ENCODE measurements around the gene TBX4. TPM values are rescaled to one million over a fixed set of nuclear protein-coding genes. Genes with fewer than 3 reads are reported as not detected.
A peak's percentile ranks its signal among the peaks of the same experiment; 100 is the strongest.

TBX4 gene
- total and polyA plus RNA-seq, 9 of the 15 experiments (the other 6 are each of a cell fraction or from before 2014, with no cell fraction given): not detected

- POLR2A ChIA-PET: interaction anchor here (0.7 kb wide), 1 partner anchor 676 kb away, joined by 3 read pairs; no protein-coding TSS in a partner anchor
- H3K4me2 ChIP-seq (ENCODE audit: insufficient read depth, low read length): peak overlapping the region; percentile 13
- peak overlapping the region; percentile 85 for H2AFZ ChIP-seq (ENCODE audit: low read depth, low read length)
- peaks cover 0 to 27% of the 10 kb centered on the region in 2 experiments; a peak in 4 of 5 replicates for H3K4me1 ChIP-seq (replicated peaks in 1 of 2; ENCODE audit: control insufficient read depth in 2 of 2, insufficient read depth in 2 of 2, low read length in 2 of 2)
- ATAC-seq (peak; percentile 97), DNase-seq (ENCODE audit: extremely low read depth in 1 of 4, low spot score in 3 of 4) (peak; percentile 87 to 93 (median 90)), FAIRE-seq (peak; percentile 93)
- no TSS peak for BruUV-seq (replicated peaks)
- H3K9me3 ChIP-seq (replicated peaks; ENCODE audit: control insufficient read depth, insufficient read depth, low read depth, low read length): no peaks in the 10 kb centered on the region
- in situ Hi-C loops (cut with MboI): no loop called here
- intact Hi-C loops (cut with micrococcal nuclease): loop anchor here (5.0 to 10.0 kb wide), 2 partner anchors 418 to 691 kb away; no protein-coding TSS in a partner anchor
- peaks cover 7 to 20% of the 10 kb centered on the region in 2 experiments; a peak in 4 of 5 replicates for H3K27me3 ChIP-seq (ENCODE audit: control insufficient read depth in 2 of 2, insufficient read depth in 2 of 2, low read length in 2 of 2)
- H3K9ac ChIP-seq (ENCODE audit: insufficient read depth in 1 of 2, low read depth in 2 of 2, low read length in 2 of 2): no peak overlapping the region
- WGBS (ENCODE audit: insufficient coverage, low coverage, missing lambda C conversion rate): 18% methylated on average over 31 of the region's 43 CpGs
- no peak overlapping the region for H3K4me3 ChIP-seq
- no peaks in the 10 kb centered on the region for H3K9me1 ChIP-seq (ENCODE audit: control insufficient read depth, insufficient read depth, low read length)
- no peaks in the 10 kb centered on the region for H3K36me3 ChIP-seq (ENCODE audit: control insufficient read depth, insufficient read depth, low read length)
- no peak overlapping the region for H3K27ac ChIP-seq (ENCODE audit: extremely low read depth, low read depth, low read length)
- no peaks in the 10 kb centered on the region for H4K20me1 ChIP-seq (replicated peaks; ENCODE audit: control insufficient read depth, insufficient read depth, low read length)
- CTCF ChIA-PET (ENCODE audit: low intra/inter-chr PET ratio): interaction anchor here (0.7 to 0.8 kb wide), 2 partner anchors 420 to 1275 kb away, joined by 3 to 5 read pairs; no protein-coding TSS in a partner anchor
- H3K79me2 ChIP-seq (ENCODE audit: control insufficient read depth, insufficient read depth, low read length): no peaks in the 10 kb centered on the region
- TF ChIP-seq RFX7 (CRISPR knock-in tag; IDR thresholded peaks at IDR 0.05) (no peak), ZBTB2 (IDR thresholded peaks at IDR 0.05) (peak; percentile 41; the same call in 1 of the 2 replicates), CTCF (IDR thresholded peaks at IDR 0.05 in 2 of 3, conservative IDR thresholded peaks at IDR 0.05 in 1 of 3; ENCODE audit: insufficient read depth in 2 of 3, low read depth in 1 of 3, low read length in 3 of 3) (peak; percentile 86 to 91 (median 90)), NRF1 (conservative IDR thresholded peaks at IDR 0.05 in 1 of 2, IDR thresholded peaks at IDR 0.05 in 1 of 2) (peak; percentile 95 to 96), YY1 (IDR thresholded peaks at IDR 0.05; ENCODE audit: borderline replicate concordance in 1 of 3, control insufficient read depth in 1 of 3, extremely low read depth in 1 of 3, insufficient read depth in 3 of 3, insufficient read length in 1 of 3, insufficient replicate concordance in 2 of 3, low read depth in 1 of 3, low read length in 2 of 3) (no peak), TFAP4 (CRISPR knock-in tag; IDR thresholded peaks at IDR 0.05; ENCODE audit: borderline replicate concordance) (peak; percentile 74; the same call in 1 of the 2 replicates), L3MBTL2 (IDR thresholded peaks at IDR 0.05) (peak; percentile 66), DEAF1 (CRISPR knock-in tag; IDR thresholded peaks at IDR 0.05) (peak; percentile 51), KLF16 (IDR thresholded peaks at IDR 0.05) (peak; percentile 48; the same call in 1 of the 2 replicates), ZNF274 (IDR thresholded peaks at IDR 0.05; ENCODE audit: borderline replicate concordance, low read depth, low read length) (no peak), RAD21 (CRISPR knock-in tag; conservative IDR thresholded peaks at IDR 0.05 in 1 of 2, IDR thresholded peaks at IDR 0.05 in 1 of 2) (peak; percentile 62 to 81), STAG1 (CRISPR knock-in tag; IDR thresholded peaks at IDR 0.05; ENCODE audit: borderline replicate concordance) (peak; percentile 15; the same call in 1 of the 2 replicates)
Observed at GRCh38 chr17:61416540-61417363, 35.5 kb upstream of the TBX4 start.

Measured in K562 (cell line).